Measurements from ENCODE around the gene LRRC75A. TPM values are rescaled to one million over a fixed set of nuclear protein-coding genes. Genes with fewer than 3 reads are reported as not detected.
A peak's percentile ranks its signal among the peaks of the same experiment; 100 is the strongest.

The LRRC75A gene
- total RNA-seq, 2 donors from 2014 or later, result 5.2 to 25.8 TPM

DNA sequence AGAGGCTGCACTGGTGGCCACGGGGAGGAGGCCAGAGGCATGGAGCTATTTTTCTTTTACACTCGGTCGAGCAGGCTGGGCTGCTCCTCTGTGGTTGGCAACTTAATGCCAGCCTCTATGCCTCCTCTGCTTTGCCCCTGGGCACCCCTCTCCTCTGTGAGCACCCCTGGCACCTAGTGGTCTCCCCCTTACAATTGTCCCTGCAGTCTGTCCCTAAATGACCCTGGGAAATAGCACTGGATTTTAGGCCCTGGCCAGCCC, 27.0 kb downstream of the LRRC75A start:
- 80% methylated on average over 3 of the region's 3 CpGs for WGBS
- no peak overlapping the region for H3K27ac ChIP-seq
- H3K27me3 ChIP-seq (replicated peaks; ENCODE audit: insufficient read depth), result no peaks in the 10 kb centered on the region
- no peaks in the 10 kb centered on the region for H3K36me3 ChIP-seq
- peaks cover 3% of the 10 kb centered on the region for H3K4me1 ChIP-seq (replicated peaks)
- H3K4me3 ChIP-seq, result no peak overlapping the region
- TF ChIP-seq, protein P1, sequence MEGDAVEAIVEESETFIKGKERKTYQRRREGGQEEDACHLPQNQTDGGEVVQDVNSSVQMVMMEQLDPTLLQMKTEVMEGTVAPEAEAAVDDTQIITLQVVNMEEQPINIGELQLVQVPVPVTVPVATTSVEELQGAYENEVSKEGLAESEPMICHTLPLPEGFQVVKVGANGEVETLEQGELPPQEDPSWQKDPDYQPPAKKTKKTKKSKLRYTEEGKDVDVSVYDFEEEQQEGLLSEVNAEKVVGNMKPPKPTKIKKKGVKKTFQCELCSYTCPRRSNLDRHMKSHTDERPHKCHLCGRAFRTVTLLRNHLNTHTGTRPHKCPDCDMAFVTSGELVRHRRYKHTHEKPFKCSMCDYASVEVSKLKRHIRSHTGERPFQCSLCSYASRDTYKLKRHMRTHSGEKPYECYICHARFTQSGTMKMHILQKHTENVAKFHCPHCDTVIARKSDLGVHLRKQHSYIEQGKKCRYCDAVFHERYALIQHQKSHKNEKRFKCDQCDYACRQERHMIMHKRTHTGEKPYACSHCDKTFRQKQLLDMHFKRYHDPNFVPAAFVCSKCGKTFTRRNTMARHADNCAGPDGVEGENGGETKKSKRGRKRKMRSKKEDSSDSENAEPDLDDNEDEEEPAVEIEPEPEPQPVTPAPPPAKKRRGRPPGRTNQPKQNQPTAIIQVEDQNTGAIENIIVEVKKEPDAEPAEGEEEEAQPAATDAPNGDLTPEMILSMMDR (IDR thresholded peaks at IDR 0.05), result no peak
- TF ChIP-seq POLR2AphosphoS5 (IDR thresholded peaks at IDR 0.05) (no peak), POLR2A (IDR thresholded peaks at IDR 0.05) (no peak)
- no peaks in the 10 kb centered on the region for H3K9me3 ChIP-seq
- intact Hi-C loops (cut with DNase I), result no loop called here
- no peak for DNase-seq (ENCODE audit: low spot score)

DNA sequence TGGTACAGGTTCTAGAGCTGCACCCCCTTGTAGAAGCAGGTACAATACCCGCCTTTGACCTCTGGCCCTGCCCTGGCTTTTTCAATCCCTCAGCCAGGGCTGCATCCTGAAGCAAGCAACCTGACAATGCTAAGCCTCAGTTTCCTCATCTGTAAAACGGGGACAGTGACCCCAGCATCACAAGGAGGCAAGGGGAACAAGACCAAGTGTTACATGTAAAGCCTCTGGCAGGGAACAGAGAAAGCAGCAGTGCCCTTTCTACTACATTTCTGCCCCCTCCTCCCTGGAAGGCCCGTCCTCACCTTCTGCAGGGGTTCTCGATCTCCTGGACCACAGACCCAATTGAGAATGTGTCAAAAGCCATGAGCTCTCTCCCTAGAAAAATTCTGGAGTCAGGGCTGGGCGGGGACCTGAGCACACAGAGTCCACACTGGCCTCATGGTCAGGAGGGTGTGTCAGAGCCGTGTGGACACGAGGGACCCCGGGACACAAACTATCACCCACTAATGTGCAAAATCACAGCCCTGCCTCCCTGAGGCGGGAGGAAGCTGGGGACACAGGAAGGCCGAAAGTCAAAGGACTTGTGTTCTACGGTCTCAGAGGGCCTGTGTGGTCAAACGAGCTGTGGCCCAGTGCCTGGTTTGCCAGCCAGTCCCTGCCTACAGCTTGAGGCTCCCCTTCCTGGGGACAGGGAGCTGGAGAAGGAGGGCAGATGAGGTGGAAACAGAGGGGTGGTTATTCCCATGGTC, 27.5 kb downstream of the LRRC75A start:
- DNase-seq (ENCODE audit: low spot score), result no peak
- Histone ChIP-seq H3K27me3 (replicated peaks; ENCODE audit: insufficient read depth) (no peaks in the 10 kb centered on the region), H3K36me3 (no peaks in the 10 kb centered on the region), H3K4me3 (no peak overlapping the region), H3K4me1 (replicated peaks) (peaks cover 3% of the 10 kb centered on the region), H3K9me3 (no peaks in the 10 kb centered on the region), H3K27ac (no peak overlapping the region)
- 87% methylated on average over 11 of the region's 12 CpGs for WGBS
- intact Hi-C loops (cut with DNase I), result no loop called here
- TF ChIP-seq, protein P1 (IDR thresholded peaks at IDR 0.05), result no peak
- TF ChIP-seq POLR2A (IDR thresholded peaks at IDR 0.05) (no peak), POLR2AphosphoS5 (IDR thresholded peaks at IDR 0.05) (no peak)

DNA sequence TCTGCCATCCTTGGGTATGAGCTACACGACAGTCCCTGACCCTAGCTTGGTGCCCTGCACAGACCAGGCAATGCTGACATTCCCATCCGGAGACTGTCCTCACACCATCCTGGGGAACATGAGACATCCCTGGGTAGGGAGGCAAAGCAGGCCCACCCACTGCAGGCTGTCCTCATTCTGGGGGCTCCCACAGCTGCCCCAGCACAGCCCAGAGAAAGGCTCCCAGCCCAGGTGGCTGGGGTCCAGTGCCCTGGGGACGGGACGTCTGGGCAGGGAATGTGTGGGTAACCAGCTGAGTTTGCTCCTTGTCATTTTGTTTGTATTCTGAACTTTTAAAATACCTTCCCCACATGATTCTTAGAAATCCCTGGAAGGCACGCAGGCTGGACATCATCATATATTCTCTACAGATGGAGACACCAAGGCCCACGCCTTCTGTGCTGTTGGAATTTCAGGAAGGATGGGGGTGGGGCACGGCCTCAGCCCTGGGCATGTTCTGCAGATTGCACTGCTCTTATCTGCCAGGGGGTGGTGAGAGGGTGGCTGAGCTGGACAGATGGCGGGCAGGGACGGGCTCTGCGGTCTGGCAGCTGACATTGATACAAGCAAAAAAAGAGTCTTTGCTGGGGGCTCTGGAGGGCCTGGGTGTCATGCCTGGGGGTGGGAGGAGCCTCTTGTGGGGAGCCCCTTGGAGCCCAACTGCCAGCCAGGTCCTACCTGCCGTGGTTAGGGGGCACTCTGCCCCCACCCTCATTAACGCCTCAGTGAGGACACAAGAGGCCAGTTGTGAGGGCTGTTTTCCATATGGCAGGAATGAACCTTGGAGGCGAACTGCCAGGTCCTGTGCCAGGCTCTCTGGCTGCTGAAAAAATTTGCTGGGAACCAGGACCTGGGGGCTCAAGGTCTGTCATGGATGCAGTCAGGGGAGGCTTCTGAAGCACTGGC, 28.4 kb downstream of the LRRC75A start:
- no peak for DNase-seq (ENCODE audit: low spot score)
- H3K9me3 ChIP-seq, result no peaks in the 10 kb centered on the region
- TF ChIP-seq, protein P1 (IDR thresholded peaks at IDR 0.05), result peak in 1 of 4 experiments; percentile 10
- TF ChIP-seq POLR2A (IDR thresholded peaks at IDR 0.05), result no peak
- no peak for TF ChIP-seq POLR2AphosphoS5 (IDR thresholded peaks at IDR 0.05)
- no peaks in the 10 kb centered on the region for H3K36me3 ChIP-seq
- peaks cover 3% of the 10 kb centered on the region for H3K4me1 ChIP-seq (replicated peaks)
- H3K27me3 ChIP-seq (replicated peaks; ENCODE audit: insufficient read depth), result no peaks in the 10 kb centered on the region
- WGBS, result 47% methylated on average over 13 of the region's 13 CpGs
- intact Hi-C loops (cut with DNase I), result no loop called here
- H3K4me3 ChIP-seq, result no peak overlapping the region
- H3K27ac ChIP-seq, result no peak overlapping the region

DNA sequence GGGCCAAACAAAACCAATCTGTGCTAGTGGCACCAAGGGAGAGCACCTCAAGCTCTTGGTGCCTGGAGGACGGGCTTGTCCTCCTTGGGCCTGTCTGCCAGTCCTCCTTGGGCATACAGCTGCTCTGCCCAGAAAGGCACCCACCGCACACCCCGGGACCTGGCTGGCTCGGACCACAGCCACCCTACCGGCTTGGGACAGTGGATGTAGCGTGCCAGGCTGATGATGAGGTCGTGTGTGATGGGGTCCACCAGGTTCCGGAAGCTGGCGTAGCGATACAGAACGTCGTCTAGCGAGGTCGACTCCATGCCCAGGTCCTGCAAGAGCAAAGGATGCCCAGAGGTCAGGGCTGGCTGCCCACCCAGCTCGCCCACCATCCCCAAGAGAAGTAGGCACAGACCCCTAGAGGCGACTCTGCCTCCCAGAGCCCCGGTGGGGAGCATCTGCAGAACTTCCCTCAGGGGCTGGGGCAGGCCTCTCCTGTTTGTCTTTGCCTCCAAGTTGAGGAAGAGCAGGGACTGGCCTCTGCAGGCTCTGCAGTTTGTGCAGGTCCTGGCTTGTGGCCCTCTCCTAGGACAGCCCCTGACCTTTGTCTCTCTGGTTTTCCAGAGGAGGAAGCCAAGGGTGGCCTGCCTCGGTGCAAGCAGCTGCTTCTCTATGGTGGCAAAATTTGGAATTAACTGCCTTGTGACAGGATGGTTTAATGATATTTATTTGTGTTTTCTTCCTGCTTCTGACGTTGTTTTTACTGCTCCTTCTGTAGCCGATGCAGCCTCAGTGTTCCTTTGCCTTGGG, 29.7 kb downstream of the LRRC75A start:
- DNase-seq (ENCODE audit: low spot score), result no peak
- intact Hi-C loops (cut with DNase I), result no loop called here
- Histone ChIP-seq H3K27ac (no peak overlapping the region), H3K9me3 (no peaks in the 10 kb centered on the region), H3K27me3 (replicated peaks; ENCODE audit: insufficient read depth) (no peaks in the 10 kb centered on the region), H3K4me1 (replicated peaks) (no peaks in the 10 kb centered on the region), H3K4me3 (no peak overlapping the region), H3K36me3 (no peaks in the 10 kb centered on the region)
- 87% methylated on average over 20 of the region's 20 CpGs for WGBS
- TF ChIP-seq, protein P1 (IDR thresholded peaks at IDR 0.05), result no peak
- TF ChIP-seq POLR2A (IDR thresholded peaks at IDR 0.05), result no peak
- TF ChIP-seq POLR2AphosphoS5 (IDR thresholded peaks at IDR 0.05), result no peak

Data from prostate gland (tissue), 2 donors.